ENCODE data around the gene HGD. TPM values are rescaled to one million over a fixed set of nuclear protein-coding genes. Genes with fewer than 3 reads are reported as not detected.

The HGD gene
- total RNA-seq, 1 donor from 2014 or later, result 0.52 TPM

GRCh38 chr3:120637851-120638559 is 44.0 kb downstream of the HGD start:
- no peak for DNase-seq (ENCODE audit: low read depth)
- no peaks in the 10 kb centered on the region for H3K79me2 ChIP-seq (ENCODE audit: insufficient read depth, low read length)
- Mint-ChIP-seq H3K9me3 (ENCODE audit: unreplicated experiment) (peaks cover 4% of the 10 kb centered on the region), H3K4me3 (ENCODE audit: unreplicated experiment) (no peak overlapping the region), H3K4me1 (ENCODE audit: low read depth, unreplicated experiment) (peaks cover 12% of the 10 kb centered on the region), H3K27ac (ENCODE audit: unreplicated experiment) (no peak overlapping the region), H3K36me3 (ENCODE audit: low read depth, unreplicated experiment) (no peaks in the 10 kb centered on the region), H3K27me3 (ENCODE audit: low read depth, unreplicated experiment) (no peaks in the 10 kb centered on the region)
- no peak overlapping the region for H3K27ac ChIP-seq (ENCODE audit: low read depth, low read length)
- no peaks in the 10 kb centered on the region for H3K27me3 ChIP-seq (ENCODE audit: insufficient read depth, low read length)
- no peak overlapping the region for H3K9ac ChIP-seq (ENCODE audit: low read length)
- peaks cover 5% of the 10 kb centered on the region for H3K4me1 ChIP-seq (ENCODE audit: insufficient read depth, low read length)
- H2AFZ ChIP-seq (ENCODE audit: low read depth, low read length), result no peak overlapping the region
- no peaks in the 10 kb centered on the region for H3K9me3 ChIP-seq (ENCODE audit: insufficient read depth, low read depth, low read length)
- no peaks in the 10 kb centered on the region for H4K20me1 ChIP-seq (ENCODE audit: insufficient read depth, low read length)
- no peak overlapping the region for H3K4me2 ChIP-seq (ENCODE audit: low read length)
- TF ChIP-seq CTCF (IDR thresholded peaks at IDR 0.05; ENCODE audit: insufficient read depth, low read depth, low read length), result no peak
- TF ChIP-seq EZH2 (IDR thresholded peaks at IDR 0.05; ENCODE audit: insufficient read depth, low read length), result no peak
- H3K4me3 ChIP-seq (ENCODE audit: insufficient read depth, low read depth, low read length), result no peak overlapping the region
- H3K36me3 ChIP-seq (ENCODE audit: insufficient read depth, low read length), result no peaks in the 10 kb centered on the region
- FAIRE-seq, result no peak

- no peaks in the 10 kb centered on the region for H3K36me3 Mint-ChIP-seq (ENCODE audit: low read depth, unreplicated experiment)
- Histone ChIP-seq H3K9ac (ENCODE audit: low read length) (no peak overlapping the region), H3K4me3 (ENCODE audit: insufficient read depth, low read depth, low read length) (no peak overlapping the region), H3K27ac (ENCODE audit: low read depth, low read length) (no peak overlapping the region), H3K9me3 (ENCODE audit: insufficient read depth, low read depth, low read length) (no peaks in the 10 kb centered on the region), H3K4me2 (ENCODE audit: low read length) (no peak overlapping the region), H3K27me3 (ENCODE audit: insufficient read depth, low read length) (peaks cover 2% of the 10 kb centered on the region), H3K36me3 (ENCODE audit: insufficient read depth, low read length) (no peaks in the 10 kb centered on the region), H3K79me2 (ENCODE audit: insufficient read depth, low read length) (no peaks in the 10 kb centered on the region), H4K20me1 (ENCODE audit: insufficient read depth, low read length) (no peaks in the 10 kb centered on the region), H2AFZ (ENCODE audit: low read depth, low read length) (no peak overlapping the region), H3K4me1 (ENCODE audit: insufficient read depth, low read length) (no peaks in the 10 kb centered on the region)
- H3K9me3 Mint-ChIP-seq (ENCODE audit: unreplicated experiment), result peaks cover 2% of the 10 kb centered on the region
- FAIRE-seq (no peak), DNase-seq (ENCODE audit: low read depth) (no peak)
- H3K27ac Mint-ChIP-seq (ENCODE audit: unreplicated experiment), result no peak overlapping the region
- H3K4me3 Mint-ChIP-seq (ENCODE audit: unreplicated experiment), result no peak overlapping the region
- TF ChIP-seq CTCF (IDR thresholded peaks at IDR 0.05; ENCODE audit: insufficient read depth, low read depth, low read length), result no peak
- no peak for TF ChIP-seq EZH2 (IDR thresholded peaks at IDR 0.05; ENCODE audit: insufficient read depth, low read length)
- H3K4me1 Mint-ChIP-seq (ENCODE audit: low read depth, unreplicated experiment), result peaks cover 5% of the 10 kb centered on the region
- H3K27me3 Mint-ChIP-seq (ENCODE audit: low read depth, unreplicated experiment), result no peaks in the 10 kb centered on the region
These were observed 45.1 kb downstream of the HGD start for GRCh38 chr3:120636795-120637401.

GRCh38 chr3:120634539-120634938 is 47.5 kb downstream of the HGD start:
- Mint-ChIP-seq H3K4me1 (ENCODE audit: low read depth, unreplicated experiment) (peaks cover 2% of the 10 kb centered on the region), H3K27ac (ENCODE audit: unreplicated experiment) (no peak overlapping the region), H3K4me3 (ENCODE audit: unreplicated experiment) (no peak overlapping the region), H3K36me3 (ENCODE audit: low read depth, unreplicated experiment) (no peaks in the 10 kb centered on the region), H3K9me3 (ENCODE audit: unreplicated experiment) (peaks cover 4% of the 10 kb centered on the region), H3K27me3 (ENCODE audit: low read depth, unreplicated experiment) (no peaks in the 10 kb centered on the region)
- H3K9ac ChIP-seq (ENCODE audit: low read length), result no peak overlapping the region
- no peaks in the 10 kb centered on the region for H3K36me3 ChIP-seq (ENCODE audit: insufficient read depth, low read length)
- no peak overlapping the region for H3K4me2 ChIP-seq (ENCODE audit: low read length)
- no peak for DNase-seq (ENCODE audit: low read depth)
- TF ChIP-seq CTCF (IDR thresholded peaks at IDR 0.05; ENCODE audit: insufficient read depth, low read depth, low read length) (no peak), EZH2 (IDR thresholded peaks at IDR 0.05; ENCODE audit: insufficient read depth, low read length) (no peak)
- H3K4me1 ChIP-seq (ENCODE audit: insufficient read depth, low read length), result no peaks in the 10 kb centered on the region
- no peak overlapping the region for H3K4me3 ChIP-seq (ENCODE audit: insufficient read depth, low read depth, low read length)
- H3K27ac ChIP-seq (ENCODE audit: low read depth, low read length), result no peak overlapping the region
- H3K79me2 ChIP-seq (ENCODE audit: insufficient read depth, low read length), result no peaks in the 10 kb centered on the region
- peaks cover 2% of the 10 kb centered on the region for H3K27me3 ChIP-seq (ENCODE audit: insufficient read depth, low read length)
- H4K20me1 ChIP-seq (ENCODE audit: insufficient read depth, low read length), result no peaks in the 10 kb centered on the region
- FAIRE-seq, result no peak
- H2AFZ ChIP-seq (ENCODE audit: low read depth, low read length), result no peak overlapping the region
- H3K9me3 ChIP-seq (ENCODE audit: insufficient read depth, low read depth, low read length), result no peaks in the 10 kb centered on the region

Data from astrocyte (in vitro differentiated cells and primary cell).